Measurements from ENCODE around the gene LANCL2.

DNA sequence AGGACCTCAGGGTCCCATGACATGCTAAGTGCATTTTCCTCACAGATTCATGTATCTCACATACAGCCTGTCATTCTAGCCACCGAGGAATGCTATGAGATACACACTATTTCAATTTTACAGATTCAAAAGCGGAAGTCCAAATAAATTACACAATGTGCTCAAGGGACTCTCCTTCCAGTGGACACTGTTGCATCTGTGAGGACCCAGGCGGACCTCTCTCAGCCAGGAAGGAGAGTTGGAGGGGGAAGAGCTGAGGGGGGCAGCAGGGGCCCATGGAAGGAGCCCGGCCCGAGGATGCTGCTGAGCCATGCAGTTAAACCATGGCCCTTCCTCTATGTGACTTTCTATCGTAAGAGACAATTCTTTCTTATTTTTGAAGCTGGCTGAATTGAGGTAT is 113.6 kb downstream of the LANCL2 start:
- TF ChIP-seq EZH2 (IDR thresholded peaks at IDR 0.05; ENCODE audit: insufficient read depth, poor library complexity, severe bottlenecking) (no peak), EZH2phosphoT487 (IDR thresholded peaks at IDR 0.05; ENCODE audit: insufficient read depth, low read depth) (no peak)

All from GM23248 (cell line).